ENCODE measurements around the gene MAPKAPK2. TPM values are rescaled to one million over a fixed set of nuclear protein-coding genes. Genes with fewer than 3 reads are reported as not detected.

The MAPKAPK2 gene
- total RNA-seq, 4 donors from 2014 or later = 37.8 to 50.7 (median 43.2) TPM

- 86 to 100% methylated on average over 2 to 9 of the region's 11 CpGs for WGBS, 2 donors
- Histone ChIP-seq H3K4me1 (peaks cover 0 to 28% (median 0%) of the 10 kb centered on the region in 3 donors), H3K27ac (no peak overlapping the region), H3K36me3 (peaks cover 21 to 76% (median 44%) of the 10 kb centered on the region in 3 donors), H3K27me3 (no peaks in the 10 kb centered on the region), H3K9me3 (no peaks in the 10 kb centered on the region), H3K4me3 (no peak overlapping the region)
- intact Hi-C loops (cut with DNase I) = no loop called here
- no peak for DNase-seq
- no peak for TF ChIP-seq CTCF (IDR thresholded peaks at IDR 0.05)
- no peak for TF ChIP-seq POLR2A (IDR thresholded peaks at IDR 0.05)
Measured at GRCh38 chr1:206732992-206733391, 48.3 kb downstream of the MAPKAPK2 start.

- Histone ChIP-seq H3K27ac (no peak overlapping the region), H3K4me3 (no peak overlapping the region), H3K27me3 (no peaks in the 10 kb centered on the region), H3K4me1 (peaks cover 0 to 35% (median 0%) of the 10 kb centered on the region in 3 donors), H3K9me3 (no peaks in the 10 kb centered on the region), H3K36me3 (peaks cover 21 to 64% (median 39%) of the 10 kb centered on the region in 3 donors)
- WGBS, 2 donors = 58 to 67% methylated on average over 8 to 9 of the region's 9 CpGs
- TF ChIP-seq CTCF (IDR thresholded peaks at IDR 0.05) = peak; percentile 72 to 87 (median 80)
- no peak for TF ChIP-seq POLR2A (IDR thresholded peaks at IDR 0.05)
- no peak for DNase-seq
- intact Hi-C loops (cut with DNase I) = loop anchor here (5.0 kb wide), 1 partner anchor 178 kb away; no protein-coding TSS in a partner anchor
Measured at GRCh38 chr1:206734499-206735142, 49.9 kb downstream of the MAPKAPK2 start.

GRCh38 chr1:206735553-206736031, 50.9 kb downstream of the MAPKAPK2 start:
- Histone ChIP-seq H3K4me3 (no peak overlapping the region), H3K27ac (no peak overlapping the region), H3K36me3 (peaks cover 21 to 55% (median 30%) of the 10 kb centered on the region in 3 donors), H3K4me1 (peaks cover 0 to 35% (median 0%) of the 10 kb centered on the region in 3 donors), H3K27me3 (no peaks in the 10 kb centered on the region), H3K9me3 (no peaks in the 10 kb centered on the region)
- intact Hi-C loops (cut with DNase I) = loop anchor here (5.0 kb wide), 1 partner anchor 177 kb away; no protein-coding TSS in a partner anchor
- DNase-seq = no peak
- no peak for TF ChIP-seq POLR2A (IDR thresholded peaks at IDR 0.05)
- no peak for TF ChIP-seq CTCF (IDR thresholded peaks at IDR 0.05)
- WGBS, 2 donors = 63 to 86% methylated on average over 3 to 5 of the region's 5 CpGs

- Histone ChIP-seq H3K4me3 (no peak overlapping the region), H3K27me3 (no peaks in the 10 kb centered on the region), H3K4me1 (peaks cover 0 to 35% (median 0%) of the 10 kb centered on the region in 3 donors), H3K9me3 (no peaks in the 10 kb centered on the region), H3K36me3 (peaks cover 10 to 40% (median 15%) of the 10 kb centered on the region in 3 donors), H3K27ac (peak overlapping the region in 2 of 4 donors; percentile 0 to 40)
- DNase-seq = no peak
- no peak for TF ChIP-seq POLR2A (IDR thresholded peaks at IDR 0.05)
- no peak for TF ChIP-seq CTCF (IDR thresholded peaks at IDR 0.05)
- intact Hi-C loops (cut with DNase I) = loop anchor here (5.0 kb wide), 1 partner anchor 175 kb away; no protein-coding TSS in a partner anchor
- 84 to 90% methylated on average over 6 to 10 of the region's 14 CpGs for WGBS, 2 donors
Measured at GRCh38 chr1:206736878-206737728, 52.4 kb downstream of the MAPKAPK2 start.
